LNCAP (cell line): ENCODE measurements around the gene BTN2A1.

Source experiments
- TF ChIP-seq, protein P1 (sequence below): fragments of 450-650 bp; IDR thresholded peaks from 2 replicates; pipeline ENCODE4 v1.5.1; 2017; ENCODE audit warnings: mild to moderate bottlenecking

BTN2A1 gene

DNA sequence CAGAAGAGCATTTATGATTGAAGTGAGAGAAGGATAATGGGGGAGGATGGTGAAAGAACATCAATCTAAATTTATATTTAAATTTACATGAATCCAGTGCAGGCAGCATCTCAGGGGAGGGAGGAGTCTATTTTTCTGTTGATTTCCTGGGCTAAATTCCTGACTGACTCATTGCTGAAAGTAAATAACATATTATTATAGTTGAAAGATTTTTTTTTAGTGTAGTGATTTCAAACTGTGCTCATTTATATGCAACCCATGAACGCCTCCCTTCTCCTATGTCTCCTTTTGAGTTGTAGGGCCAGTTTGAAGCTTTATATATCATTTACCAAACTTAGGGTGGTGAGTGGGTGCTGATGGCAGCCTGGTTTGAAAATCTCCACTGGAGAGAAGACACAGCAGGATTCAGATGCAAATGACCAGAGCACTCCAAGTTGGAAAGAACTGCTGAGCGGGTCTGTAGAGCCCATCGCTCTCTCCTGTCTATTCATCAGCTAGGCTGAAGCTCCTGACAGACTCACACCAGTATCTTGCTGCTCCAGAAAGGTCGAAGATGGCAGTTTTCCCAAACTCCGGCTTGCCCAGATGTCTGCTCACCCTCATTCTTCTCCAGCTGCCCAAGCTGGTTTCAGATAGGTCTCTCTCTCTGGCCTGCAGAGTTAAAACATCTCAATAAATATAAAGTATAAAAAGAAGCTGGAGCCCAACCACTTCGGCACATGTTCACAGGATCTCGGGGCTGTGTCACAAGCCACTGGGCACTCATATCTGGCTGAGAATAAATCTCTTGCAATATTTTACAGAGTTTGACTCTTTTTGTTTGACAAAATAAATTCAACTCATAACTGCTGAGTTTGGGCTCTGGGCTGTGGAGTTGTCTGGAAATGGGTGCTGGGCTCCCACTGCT, 18.3 kb downstream of the BTN2A1 start:
- TF ChIP-seq, protein P1, sequence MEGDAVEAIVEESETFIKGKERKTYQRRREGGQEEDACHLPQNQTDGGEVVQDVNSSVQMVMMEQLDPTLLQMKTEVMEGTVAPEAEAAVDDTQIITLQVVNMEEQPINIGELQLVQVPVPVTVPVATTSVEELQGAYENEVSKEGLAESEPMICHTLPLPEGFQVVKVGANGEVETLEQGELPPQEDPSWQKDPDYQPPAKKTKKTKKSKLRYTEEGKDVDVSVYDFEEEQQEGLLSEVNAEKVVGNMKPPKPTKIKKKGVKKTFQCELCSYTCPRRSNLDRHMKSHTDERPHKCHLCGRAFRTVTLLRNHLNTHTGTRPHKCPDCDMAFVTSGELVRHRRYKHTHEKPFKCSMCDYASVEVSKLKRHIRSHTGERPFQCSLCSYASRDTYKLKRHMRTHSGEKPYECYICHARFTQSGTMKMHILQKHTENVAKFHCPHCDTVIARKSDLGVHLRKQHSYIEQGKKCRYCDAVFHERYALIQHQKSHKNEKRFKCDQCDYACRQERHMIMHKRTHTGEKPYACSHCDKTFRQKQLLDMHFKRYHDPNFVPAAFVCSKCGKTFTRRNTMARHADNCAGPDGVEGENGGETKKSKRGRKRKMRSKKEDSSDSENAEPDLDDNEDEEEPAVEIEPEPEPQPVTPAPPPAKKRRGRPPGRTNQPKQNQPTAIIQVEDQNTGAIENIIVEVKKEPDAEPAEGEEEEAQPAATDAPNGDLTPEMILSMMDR = no peak

DNA sequence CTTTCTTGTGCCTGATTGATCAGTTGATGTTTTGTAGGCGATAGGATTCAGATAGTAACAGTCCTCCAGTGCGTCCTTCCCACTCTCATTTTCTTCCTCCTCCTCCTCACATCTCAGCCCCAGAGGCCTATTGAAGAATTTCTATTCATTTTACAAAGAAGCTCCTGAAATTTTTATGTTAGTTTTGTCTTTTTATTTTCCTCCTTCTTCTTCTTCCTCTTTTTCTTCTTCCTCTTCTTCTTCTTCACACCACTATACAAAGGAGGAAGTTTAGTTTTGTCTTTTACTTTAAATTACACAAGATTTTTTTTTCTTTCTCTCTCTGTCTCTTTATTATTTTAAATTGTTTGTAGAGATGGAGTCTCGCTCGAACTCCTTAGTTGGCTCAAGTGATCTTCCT, 19.1 kb downstream of the BTN2A1 start:
- TF ChIP-seq, protein P1 = no peak

DNA sequence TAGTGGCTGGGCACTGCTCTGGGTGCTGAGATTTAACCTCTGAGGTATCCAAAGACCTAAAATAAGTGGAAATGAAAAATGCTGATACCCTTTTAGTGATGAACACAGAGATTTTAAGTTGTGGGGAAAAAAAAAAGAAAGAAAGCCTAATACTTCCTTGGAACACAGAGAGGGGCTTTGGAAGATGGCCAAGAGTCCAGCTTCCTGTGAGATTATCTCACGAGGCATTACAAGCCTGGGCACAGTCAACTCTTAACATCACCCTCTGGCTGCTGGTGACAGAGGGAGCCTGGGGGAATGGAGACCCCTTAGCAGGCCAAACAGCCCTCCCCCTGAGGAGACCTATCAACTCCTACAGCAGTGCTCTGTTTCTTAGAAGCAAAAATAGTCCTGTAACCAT, 19.7 kb downstream of the BTN2A1 start:
- TF ChIP-seq, protein P1 = no peak

DNA sequence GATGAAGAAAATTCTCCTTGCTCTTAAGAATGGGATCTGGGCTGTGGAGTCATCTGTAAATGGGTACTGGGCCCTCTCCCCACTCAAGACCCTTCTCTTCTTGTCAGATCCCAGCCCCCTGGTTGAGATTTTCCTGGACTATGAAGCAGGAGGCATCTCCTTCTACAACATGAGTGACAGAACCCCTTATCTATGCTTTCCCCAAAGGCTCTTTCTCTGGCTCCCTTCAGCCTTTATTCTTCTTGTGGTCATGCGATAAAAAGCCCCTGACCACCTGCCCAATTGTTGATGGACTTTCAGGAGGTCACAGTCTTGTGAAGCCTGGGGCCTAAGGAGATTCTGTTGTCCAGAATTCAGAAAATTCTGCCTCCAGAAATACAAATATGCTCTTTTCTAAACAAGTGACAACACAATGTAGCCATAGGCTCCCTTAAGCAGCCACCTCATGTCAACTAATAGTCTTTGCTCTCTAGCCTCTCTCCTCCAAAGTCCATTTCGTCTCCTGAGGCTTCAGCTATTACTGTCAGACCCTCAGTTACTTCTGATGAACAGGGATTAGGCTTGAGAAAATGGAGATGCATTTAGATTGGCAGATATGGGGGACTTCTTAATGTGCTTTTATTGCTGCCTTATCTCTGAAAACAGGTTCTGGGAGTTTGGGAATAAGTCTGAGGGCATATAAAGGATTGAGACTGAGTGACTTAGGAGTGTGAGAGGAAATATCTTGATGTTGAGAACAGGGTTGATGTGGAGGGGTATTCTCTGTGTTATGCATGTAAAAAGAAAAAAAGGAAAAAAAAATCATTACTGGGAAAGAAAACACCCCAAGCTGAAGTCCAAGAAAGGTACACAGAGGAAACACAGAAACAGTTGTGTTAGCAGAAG, 20.6 kb downstream of the BTN2A1 start:
- TF ChIP-seq, protein P1 = no peak

DNA sequence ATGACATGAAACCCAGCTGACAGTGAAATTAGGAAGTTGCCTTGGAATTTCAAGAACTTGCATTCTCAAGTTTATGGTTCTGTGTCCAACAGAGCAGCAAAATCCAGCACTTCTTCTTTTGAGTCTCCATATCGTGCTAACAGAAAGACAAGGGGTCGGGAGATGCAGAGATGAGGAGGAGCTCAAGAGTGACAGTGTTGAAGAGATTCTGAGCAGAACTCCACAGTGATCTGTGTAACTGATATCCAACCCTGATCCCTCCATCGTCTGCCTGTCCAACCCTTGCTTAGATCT, 21.2 kb downstream of the BTN2A1 start:
- TF ChIP-seq, protein P1 = no peak

DNA sequence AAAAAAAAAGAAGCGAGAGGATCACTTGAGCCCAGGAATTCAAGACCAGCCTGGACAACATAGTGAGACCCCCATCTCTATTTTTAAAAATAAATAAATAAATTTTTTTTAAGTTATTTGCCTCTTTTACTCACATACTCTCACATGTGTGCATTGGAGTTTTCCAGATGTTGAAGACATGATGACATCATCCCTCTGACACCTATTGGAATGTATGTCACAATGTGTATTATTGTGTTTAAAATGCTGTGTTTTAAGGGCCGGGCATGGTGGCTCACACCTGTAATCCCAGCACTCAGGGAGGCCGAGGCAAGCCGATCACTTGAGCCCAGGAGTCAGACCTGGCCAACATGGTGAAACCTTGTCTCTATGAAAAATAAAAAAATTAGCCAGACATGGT, 24.6 kb downstream of the BTN2A1 start:
- TF ChIP-seq, protein P1 = no peak

DNA sequence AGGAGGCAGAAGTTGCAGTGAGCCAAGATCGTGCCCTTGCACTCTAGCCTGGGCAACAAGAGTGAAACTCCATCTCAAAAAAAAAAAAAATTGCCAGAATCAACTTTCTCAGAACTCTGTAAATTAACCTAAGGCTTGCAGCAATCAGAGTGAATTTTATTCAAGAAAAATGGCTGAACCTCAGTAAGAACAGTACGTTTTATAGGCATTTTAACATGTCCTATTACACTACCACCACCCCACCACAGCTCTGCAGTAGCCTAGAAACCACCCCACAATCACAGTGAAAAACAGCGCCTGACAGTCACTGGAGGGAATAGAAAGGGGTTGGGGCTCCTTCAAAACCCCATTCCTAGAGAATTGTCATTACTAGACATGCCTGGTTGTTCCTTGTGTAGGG, 26.0 kb downstream of the BTN2A1 start:
- TF ChIP-seq, protein P1 = no peak
